HG03460 (cell line): ENCODE data around the gene APLP2.
"Not testable (repeated sequence)": the region's sequence is repeated elsewhere in the genome, so short reads cannot be mapped to it uniquely, and the experiment has no call there.

Experiments
- ATAC-seq: cut with Tn5 transposase; IDR thresholded peaks from one replicate; pipeline ENCODE4 v1.9.1; 2021; ENCODE audit not compliant: unreplicated experiment

The APLP2 gene

DNA sequence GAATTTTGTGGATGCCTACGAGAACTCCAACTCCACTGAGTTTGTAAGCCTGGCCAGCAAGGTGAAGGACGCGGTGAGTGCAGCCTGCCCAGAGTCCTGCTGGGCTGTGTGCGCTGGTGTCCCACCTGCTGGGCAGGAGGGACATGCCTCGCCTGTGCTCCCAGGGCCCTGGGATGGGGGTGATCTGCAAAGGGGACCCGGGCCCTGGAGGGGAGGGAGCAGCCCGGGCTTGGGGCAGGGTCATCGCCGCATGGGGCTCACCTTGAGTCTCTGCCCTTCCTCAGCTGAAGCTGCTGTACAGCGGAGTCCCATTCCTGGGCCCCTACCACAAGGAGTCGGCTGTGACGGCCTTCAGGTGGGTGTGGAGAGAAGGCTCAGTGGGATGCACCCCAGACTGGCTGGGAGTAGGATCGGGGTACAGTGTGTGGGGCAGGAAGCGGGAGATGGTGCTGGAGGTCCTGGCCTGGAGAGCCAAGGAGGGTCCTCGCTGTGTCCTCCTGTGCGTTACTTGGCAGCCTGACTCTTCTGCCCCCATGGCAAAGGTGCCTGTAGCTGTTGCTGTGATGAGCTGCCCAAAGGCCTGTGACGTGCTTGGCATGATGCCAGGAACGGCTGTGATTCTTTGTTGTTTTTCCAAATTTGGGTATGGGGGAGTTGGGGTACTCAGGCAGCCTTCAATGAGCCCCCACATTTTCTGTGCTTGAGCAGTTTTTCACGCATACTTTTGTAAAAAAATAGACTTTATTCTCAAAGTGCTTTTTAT, 119.1 kb downstream of the APLP2 start:
- ATAC-seq: no peak

DNA sequence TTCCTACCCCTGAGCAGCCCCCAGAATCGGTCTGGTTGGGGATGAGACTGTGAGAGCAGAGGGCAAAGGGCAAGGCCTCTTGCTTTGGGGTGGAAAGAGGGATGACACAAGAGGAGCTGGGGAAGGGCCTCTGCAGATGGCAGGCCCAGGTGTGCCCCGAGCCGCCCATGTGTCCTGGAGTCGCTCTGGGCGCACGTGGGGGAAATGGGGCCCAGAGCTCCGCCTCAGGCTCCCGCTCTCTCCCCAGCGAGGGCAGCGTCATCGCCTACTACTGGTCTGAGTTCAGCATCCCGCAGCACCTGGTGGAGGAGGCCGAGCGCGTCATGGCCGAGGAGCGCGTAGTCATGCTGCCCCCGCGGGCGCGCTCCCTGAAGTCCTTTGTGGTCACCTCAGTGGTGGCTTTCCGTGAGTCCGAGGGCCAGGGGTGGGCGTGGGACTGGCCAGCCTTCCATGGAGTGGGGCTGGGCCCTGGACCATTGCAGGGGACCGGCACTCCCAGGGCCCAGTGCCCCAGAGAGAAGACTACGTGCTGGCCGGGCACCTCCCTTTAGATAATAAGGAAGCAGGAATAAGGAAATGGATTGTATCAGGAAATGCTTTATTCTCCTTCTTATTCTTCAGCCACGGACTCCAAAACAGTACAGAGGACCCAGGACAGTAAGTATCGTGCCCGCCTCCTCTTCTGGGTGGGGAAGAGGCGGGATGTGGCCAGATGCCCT, 120.0 kb downstream of the APLP2 start:
- no peak for ATAC-seq

DNA sequence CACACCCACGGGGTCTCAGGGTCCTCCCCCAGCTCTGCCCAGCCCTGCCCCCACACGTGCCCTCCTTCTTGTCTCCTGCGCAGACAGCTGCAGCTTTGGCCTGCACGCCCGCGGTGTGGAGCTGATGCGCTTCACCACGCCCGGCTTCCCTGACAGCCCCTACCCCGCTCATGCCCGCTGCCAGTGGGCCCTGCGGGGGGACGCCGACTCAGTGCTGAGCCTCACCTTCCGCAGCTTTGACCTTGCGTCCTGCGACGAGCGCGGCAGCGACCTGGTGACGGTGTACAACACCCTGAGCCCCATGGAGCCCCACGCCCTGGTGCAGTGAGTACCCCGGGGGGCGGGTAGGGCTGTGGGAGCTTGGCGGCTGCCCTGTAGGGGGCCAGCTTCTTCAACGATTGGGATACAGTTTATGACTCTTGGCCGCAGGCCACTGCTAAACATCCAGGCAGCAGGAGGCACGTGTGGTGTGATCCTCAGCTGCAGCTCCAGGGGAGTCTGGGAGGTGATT, 120.7 kb downstream of the APLP2 start:
- no peak for ATAC-seq

DNA sequence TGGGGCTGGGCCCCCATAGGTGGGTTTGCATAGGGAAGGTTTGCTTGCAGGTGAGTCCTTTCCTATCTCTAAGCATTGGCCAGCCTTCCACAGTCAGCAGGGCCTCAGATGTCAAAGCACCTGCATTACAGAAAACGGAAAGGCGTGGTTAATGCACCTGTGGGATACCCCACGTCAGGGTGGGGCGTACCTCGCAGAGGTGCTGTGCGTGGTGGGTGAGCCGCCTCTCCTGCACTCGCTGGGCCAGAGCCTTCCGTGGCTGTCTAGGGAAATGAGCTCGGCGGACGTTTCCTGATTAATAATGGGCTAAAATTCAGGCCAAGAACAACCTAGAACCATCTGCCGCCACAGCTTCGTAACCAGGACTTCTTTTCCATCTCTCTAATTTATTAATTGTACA, 122.2 kb downstream of the APLP2 start:
- ATAC-seq: no peak

DNA sequence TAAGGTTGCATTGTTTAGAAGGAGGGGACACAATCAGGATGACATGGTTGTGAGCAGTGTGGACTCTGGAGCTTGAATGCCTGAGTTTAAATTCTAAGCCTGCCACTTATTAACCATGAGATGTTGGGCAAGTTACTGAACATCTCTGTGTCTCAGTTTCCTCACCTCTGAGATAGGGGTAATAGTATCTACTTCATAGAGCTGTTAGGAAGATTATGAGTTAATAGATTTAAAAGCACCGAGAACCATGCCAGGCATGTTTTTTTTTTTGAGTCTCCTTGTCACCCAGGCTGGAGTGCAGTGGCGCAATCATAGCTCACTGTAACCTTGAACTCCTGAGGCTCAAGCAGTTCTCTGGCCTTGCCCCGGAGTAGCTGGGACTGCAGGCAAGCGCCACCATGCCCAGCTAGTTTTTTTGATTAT, 123.2 kb downstream of the APLP2 start:
- ATAC-seq: no peak

DNA sequence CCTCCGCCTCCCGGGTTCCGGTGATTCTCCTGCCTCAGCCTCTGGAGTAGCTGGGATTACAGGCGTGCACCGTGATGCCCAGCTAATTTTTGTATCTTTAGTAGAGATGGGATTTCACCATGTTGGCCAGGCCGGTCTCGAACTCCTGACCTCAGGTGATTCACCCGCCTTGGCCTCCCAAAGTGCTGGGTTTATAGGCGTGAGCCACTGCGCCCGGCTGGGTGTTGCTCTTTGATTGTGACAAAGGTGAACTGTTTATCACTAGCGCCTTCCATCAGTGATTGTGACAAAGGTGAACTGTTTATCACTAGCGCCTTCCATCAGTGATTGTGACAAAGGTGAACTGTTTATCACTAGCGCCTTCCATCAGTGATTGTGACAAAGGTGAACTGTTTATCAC, 123.9 kb downstream of the APLP2 start:
- not testable (repeated sequence) for ATAC-seq
